ENCODE data around the gene SELENON.

The SELENON gene

DNA sequence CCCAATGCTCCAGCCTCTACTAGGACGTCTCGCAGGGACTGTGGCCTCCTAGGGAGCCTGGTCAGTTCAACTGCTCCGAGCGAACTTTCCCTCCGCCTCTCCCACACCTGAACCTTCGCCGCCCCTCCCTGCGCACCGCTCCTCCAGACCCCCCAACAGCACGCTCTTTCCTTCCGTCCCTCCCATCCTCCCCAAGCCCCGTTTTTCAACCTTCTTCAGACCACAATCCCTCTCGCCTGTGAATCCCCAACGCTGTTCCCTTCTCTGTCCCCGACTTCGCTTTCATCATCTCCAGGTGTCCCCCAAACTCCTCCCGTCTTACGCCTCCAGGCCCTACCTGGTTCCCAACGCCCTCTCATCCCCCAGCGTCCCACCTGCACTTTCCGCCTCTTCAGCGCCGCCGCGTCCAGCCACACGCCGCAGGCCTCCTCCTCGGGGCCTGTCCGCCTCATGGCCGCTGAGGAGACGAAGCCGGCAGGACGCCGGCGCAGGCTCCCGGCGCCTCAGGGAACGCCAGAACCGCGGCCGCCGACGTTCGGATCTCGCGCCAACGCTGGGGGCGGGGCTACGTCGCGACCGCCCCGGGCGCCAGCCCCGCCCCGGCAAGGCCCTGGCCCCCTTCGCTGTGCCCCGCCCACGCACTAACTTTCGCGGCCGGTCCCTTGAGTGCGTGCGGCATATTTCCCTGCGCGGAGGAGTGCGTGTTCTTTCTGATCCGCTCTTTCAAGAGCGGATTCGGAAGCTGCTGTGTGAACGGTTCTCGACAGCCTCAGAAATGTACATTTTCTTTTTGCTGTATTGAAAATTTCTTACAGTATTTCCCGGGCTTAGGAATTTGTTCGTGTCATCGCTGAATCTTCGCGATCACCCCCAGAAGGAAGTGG, 59.2 kb downstream of the SELENON start, which contains the start of gene AUNIP:
TSS of gene AUNIP (minus strand) at position 552 of the 884 bp plus-strand sequence. CDS start at position 452, 100 bp downstream.
- H3K27me3 ChIP-seq, result no peaks in the 10 kb centered on the region
- no peaks in the 10 kb centered on the region for H4K20me1 ChIP-seq
- TF ChIP-seq Cebpa-rat (IDR thresholded peaks at IDR 0.05), result no peak
- H3K36me3 ChIP-seq, result peaks cover 14% of the 10 kb centered on the region
- H3K4me1 ChIP-seq, result peaks cover 48% of the 10 kb centered on the region
- H3K9me3 ChIP-seq, result no peaks in the 10 kb centered on the region
- peak within 1 kb of the TSS; percentile 84 for H3K9ac ChIP-seq
- peak within 1 kb of the TSS; percentile 81 for H3K27ac ChIP-seq
- peak within 1 kb of the TSS; percentile 76 for H3K4me3 ChIP-seq
- H3K4me2 ChIP-seq, result peak within 1 kb of the TSS; percentile 91

DNA sequence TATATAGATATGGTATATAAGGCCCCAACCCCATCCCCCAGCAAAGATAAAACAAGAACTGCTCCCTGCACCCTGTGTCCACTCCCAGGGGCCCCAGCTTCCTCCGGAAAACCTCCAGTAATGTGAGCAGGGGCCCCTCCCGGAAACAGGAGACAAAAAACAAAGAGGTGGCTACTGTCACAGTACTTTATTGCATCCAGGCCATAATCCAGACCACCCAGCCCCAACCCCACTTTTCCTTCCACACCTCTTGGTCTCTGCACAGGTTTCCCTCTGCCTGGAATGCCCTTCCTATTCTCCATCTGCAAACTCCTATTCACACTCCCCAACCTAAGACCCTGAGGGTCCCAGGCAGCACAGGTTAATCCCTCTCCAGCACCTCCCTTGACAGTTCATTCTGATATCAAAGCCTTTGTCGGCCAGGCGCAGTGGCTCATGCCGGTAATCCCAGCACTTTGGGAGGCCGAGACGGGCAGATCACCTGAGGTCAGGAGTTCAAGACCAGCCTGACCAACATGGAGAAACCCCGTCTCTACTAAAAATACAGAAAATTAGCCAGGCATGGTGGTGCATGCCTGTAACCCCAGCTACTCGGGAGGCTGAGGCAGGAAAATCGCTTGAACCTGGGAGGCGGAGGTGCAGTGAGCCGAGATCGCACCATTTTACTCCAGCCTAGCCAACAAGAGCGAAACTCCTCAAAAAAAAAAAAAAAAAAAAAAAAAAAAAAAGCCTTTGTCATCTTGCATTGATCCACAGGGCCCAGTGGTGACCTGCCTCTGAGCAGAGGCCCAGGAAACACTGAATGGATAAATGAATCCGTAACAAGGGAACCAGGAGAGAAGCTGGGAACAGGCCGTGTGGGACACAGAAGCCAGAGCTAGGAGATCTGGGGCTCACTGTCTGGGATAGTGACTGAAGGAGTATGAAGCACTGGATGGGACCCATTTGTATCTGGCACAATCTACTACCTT, 61.6 kb downstream of the SELENON start:
- H3K4me3 ChIP-seq, result peak overlapping the region; percentile 76
- H3K4me2 ChIP-seq, result peak overlapping the region; percentile 91
- H3K27ac ChIP-seq, result peak overlapping the region; percentile 81
- H3K36me3 ChIP-seq, result peaks cover 14% of the 10 kb centered on the region
- H3K4me1 ChIP-seq, result peaks cover 48% of the 10 kb centered on the region
- peak overlapping the region; percentile 59 for H3K9ac ChIP-seq
- H3K27me3 ChIP-seq, result no peaks in the 10 kb centered on the region
- no peaks in the 10 kb centered on the region for H4K20me1 ChIP-seq
- no peak for TF ChIP-seq Cebpa-rat (IDR thresholded peaks at IDR 0.05)
- H3K9me3 ChIP-seq, result no peaks in the 10 kb centered on the region

DNA sequence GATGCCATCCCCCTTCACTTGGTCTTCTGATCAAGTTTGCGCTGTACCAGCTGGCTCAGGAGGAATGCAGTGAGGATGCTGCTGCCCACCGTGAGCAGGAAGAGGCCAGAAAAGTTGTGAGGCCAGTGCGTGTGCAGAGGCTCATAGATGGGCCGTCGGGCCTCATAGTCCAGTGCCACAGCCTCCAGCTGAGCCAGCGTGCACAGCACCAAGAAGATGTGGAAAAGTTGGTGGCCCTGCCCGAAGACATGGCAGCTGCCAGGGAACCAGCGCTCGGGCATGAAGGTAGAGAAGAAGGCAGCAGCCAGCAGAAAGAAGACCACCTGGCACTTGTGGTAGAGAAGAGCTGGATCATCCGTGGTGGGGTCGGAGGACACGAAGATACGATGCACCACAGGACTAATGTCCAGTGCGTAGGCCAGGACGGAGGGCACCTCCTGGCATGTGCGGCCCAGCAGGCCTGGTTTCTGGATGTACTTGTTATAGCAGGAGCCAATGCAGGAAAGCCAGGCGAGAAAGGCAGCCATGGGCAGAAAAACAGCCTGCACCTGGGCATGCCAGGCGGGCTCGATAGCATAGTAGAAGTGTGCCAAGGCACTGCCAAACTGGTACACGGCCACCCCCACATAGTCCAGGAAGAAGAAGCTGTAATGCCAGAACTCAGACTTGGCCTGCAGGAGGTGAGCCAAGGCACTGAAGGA, 62.9 kb downstream of the SELENON start:
- H3K4me3 ChIP-seq, result no peak overlapping the region
- peak overlapping the region; percentile 81 for H3K27ac ChIP-seq
- H3K36me3 ChIP-seq, result peaks cover 14% of the 10 kb centered on the region
- no peak overlapping the region for H3K9ac ChIP-seq
- H3K9me3 ChIP-seq, result no peaks in the 10 kb centered on the region
- H3K4me1 ChIP-seq, result peaks cover 45% of the 10 kb centered on the region
- H4K20me1 ChIP-seq, result no peaks in the 10 kb centered on the region
- peak overlapping the region; percentile 91; the same call in 1 of the 2 replicates for H3K4me2 ChIP-seq
- no peak for TF ChIP-seq Cebpa-rat (IDR thresholded peaks at IDR 0.05)
- no peaks in the 10 kb centered on the region for H3K27me3 ChIP-seq

DNA sequence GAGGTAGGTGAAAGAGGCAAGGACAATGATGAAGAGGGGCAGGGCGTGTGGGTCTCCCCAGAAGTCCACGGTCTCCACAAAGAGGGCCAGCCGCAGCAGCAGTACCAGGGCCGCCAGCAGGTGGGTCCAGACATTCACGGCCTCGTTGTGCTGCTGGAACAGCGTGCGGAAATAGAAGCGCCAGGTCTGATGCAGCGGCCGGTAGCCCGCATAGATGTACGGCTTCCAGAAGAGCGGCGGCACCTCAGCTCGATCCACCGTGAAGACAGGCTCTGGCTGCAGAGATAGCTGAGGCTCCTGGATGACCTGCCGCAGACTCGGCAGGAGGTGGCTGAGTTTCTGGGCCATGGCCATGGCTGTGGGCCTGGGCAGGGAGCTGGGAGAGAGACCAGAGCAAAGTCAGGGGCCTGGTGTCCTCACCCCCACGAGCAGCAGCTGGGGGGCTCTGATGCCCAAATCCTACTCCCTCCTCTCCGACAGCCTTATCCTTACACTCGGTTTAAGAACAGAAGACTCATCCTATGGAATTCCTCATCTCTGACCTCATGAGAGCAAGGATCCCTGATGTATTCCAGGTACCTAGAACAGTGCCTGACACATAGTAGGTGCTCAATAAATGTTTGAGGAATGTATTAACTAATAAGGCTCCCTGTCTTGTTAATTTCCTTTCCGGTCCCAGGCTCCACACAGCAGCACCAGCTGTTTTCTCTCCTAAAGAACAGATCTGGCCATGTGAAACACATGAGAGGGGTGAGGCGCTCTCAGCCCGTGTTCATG, 63.7 kb downstream of the SELENON start:
- no peak for TF ChIP-seq Cebpa-rat (IDR thresholded peaks at IDR 0.05)
- H3K4me1 ChIP-seq, result peaks cover 38% of the 10 kb centered on the region

DNA sequence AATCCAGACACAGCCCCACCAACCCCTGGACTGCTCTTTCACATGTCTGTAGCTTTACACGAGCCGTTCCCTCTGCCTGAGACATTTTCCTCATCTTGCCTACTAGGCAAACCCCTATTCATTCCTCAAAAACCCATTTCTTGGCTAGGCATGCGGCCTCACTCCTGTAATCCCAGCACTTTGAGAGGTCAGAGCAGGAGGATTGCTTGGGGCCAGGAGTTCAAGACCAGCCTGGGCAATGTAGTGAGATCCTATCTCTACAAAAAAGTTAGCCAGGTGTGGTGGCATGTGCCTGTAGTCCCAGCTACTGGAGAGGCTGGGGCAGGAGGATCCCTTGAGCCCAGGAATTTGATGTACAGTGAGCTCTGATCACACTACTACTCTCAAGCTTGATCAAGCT, 64.4 kb downstream of the SELENON start:
- Histone ChIP-seq H4K20me1 (no peaks in the 10 kb centered on the region), H3K36me3 (peaks cover 14% of the 10 kb centered on the region), H3K4me3 (no peak overlapping the region), H3K9ac (no peak overlapping the region), H3K4me2 (no peak overlapping the region), H3K4me1 (peaks cover 33% of the 10 kb centered on the region), H3K27ac (no peak overlapping the region), H3K27me3 (no peaks in the 10 kb centered on the region), H3K9me3 (no peaks in the 10 kb centered on the region)
- no peak for TF ChIP-seq Cebpa-rat (IDR thresholded peaks at IDR 0.05)

More for the DNA sequence above, 63.7 kb downstream of the SELENON start:
- Histone ChIP-seq H3K27ac (peak overlapping the region; percentile 81; the same call in 1 of the 2 replicates), H3K4me3 (no peak overlapping the region), H3K27me3 (no peaks in the 10 kb centered on the region), H3K4me2 (no peak overlapping the region), H3K9me3 (no peaks in the 10 kb centered on the region), H3K9ac (no peak overlapping the region), H4K20me1 (no peaks in the 10 kb centered on the region), H3K36me3 (peaks cover 14% of the 10 kb centered on the region)

DNA sequence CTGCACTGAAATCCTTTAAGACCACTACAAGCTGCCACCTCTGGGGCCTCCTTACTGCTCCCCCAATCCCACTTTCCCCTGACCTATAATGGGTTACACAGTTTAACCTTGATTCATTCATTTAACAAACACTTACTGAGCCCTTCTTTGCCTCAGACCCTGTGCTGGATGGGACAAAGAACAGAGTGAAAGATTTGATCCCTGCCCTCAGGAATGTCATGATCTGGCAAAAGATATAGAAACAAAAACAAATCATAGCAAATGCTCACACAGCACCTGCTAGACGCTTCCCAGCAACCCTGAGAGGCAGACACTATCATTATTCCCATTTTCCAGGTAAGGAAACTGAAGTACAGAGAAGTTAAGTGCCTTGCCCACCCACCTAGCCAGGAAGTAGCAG, 66.3 kb downstream of the SELENON start:
- peaks cover 14% of the 10 kb centered on the region for H3K36me3 ChIP-seq
- H3K4me3 ChIP-seq, result no peak overlapping the region
- H3K27ac ChIP-seq, result no peak overlapping the region
- H3K9ac ChIP-seq, result no peak overlapping the region
- TF ChIP-seq Cebpa-rat (IDR thresholded peaks at IDR 0.05), result no peak
- no peaks in the 10 kb centered on the region for H3K9me3 ChIP-seq
- no peaks in the 10 kb centered on the region for H3K27me3 ChIP-seq
- no peak overlapping the region for H3K4me2 ChIP-seq
- peaks cover 35% of the 10 kb centered on the region for H3K4me1 ChIP-seq
- no peaks in the 10 kb centered on the region for H4K20me1 ChIP-seq

DNA sequence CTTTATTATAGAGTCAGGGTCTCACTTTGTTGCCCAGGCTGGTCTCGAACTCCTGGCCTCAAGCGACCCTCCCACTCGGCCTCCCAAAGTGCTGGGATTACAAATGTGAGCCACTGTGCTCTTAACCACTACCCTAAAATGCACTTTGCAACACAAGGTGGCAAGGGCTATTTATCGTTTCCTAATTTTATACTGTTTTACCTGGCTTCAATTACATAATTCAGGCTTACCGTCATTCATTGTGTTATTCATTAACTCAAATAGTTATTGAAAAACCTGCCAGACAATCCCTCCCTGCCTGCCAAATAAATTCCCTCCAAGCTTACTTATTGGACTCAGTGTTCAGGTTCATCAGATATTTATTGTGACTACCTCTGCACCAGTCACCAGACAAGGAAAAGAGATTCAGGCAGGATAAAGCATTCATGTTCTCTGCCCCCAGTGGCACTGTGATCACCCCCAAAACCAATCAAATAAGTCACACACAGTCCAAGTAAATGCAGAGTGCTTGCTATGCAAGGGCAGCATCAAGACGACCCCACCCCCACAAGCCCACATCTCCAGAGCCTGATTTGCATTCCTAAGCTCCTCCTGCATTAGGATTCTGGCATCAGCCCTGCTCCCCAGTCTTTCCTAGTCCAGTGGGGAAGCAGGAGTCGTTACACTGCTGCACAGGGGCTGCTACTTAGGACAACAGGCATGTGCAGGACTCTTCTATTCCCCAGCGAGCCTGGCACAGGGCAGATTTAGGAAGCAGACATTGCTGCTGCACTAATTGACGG, 67.4 kb downstream of the SELENON start:
- no peak for TF ChIP-seq Cebpa-rat (IDR thresholded peaks at IDR 0.05)
- Histone ChIP-seq H3K27ac (no peak overlapping the region), H3K9ac (no peak overlapping the region), H3K4me3 (no peak overlapping the region), H3K4me1 (peaks cover 35% of the 10 kb centered on the region), H4K20me1 (no peaks in the 10 kb centered on the region), H3K9me3 (no peaks in the 10 kb centered on the region), H3K27me3 (no peaks in the 10 kb centered on the region), H3K36me3 (peaks cover 12% of the 10 kb centered on the region), H3K4me2 (no peak overlapping the region)
